ENCODE data around the gene ZNF277. TPM values are rescaled to one million over a fixed set of nuclear protein-coding genes. Genes with fewer than 3 reads are reported as not detected.

Gene ZNF277
- total RNA-seq, 1 donor from 2014 or later, result 58.2 TPM

DNA sequence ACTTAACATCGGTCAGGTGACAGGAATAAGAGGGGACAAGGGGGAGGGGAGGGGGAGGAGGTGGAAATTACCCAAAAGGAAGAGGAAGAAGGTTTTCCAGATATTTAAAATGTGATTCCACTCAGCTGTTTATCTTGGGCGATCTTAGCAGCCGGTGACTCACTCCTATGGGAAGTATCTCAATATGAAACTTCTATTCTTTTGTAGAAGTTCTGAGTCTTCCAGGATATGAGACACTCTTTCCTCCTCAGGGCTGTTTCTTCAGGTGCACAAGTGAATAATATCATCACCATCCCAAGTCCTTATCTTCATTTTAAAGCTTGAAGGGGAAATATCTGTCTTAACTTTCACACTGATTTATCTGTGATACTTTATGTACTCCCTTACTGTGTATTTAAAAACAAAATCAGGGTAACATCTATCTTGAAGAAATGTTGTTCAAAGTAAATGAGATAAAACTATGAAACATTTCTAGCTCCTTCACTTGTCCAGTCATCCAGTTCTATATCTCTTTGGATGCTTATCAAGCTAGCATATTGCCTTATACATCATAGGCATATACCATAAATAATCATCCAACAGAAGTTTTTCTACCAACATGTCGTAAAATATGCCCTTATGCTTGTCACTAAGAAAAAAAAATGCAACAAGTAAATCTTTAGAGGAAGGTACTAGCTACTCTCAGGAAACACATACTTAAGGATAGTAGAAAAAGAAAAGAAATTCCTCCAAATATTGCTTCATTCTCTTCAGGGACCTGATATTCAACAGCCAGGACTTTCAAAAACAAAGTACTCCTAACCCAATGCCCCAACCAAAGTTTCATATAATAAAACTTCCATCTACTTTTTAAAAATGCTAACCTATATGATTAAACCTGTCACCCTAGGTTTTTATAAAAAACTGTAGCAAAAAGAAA, 14.0 kb upstream of the ZNF277 start:
- DNase-seq (ENCODE audit: low read depth) (peak; percentile 93), FAIRE-seq (no peak)
- TF ChIP-seq CTCF (IDR thresholded peaks at IDR 0.05; ENCODE audit: insufficient read depth, low read length, severe bottlenecking), result no peak
- Histone ChIP-seq H3K36me3 (ENCODE audit: control insufficient read depth, insufficient read depth, low read length) (no peaks in the 10 kb centered on the region), H3K4me3 (ENCODE audit: low read depth, low read length) (no peak overlapping the region), H3K27me3 (ENCODE audit: control insufficient read depth, insufficient read depth, low read length) (no peaks in the 10 kb centered on the region)

GRCh38 chr7:112193915-112194502, 12.5 kb upstream of the ZNF277 start:
- no peaks in the 10 kb centered on the region for H3K36me3 ChIP-seq (ENCODE audit: control insufficient read depth, insufficient read depth, low read length)
- H3K4me3 ChIP-seq (ENCODE audit: low read depth, low read length), result no peak overlapping the region
- no peaks in the 10 kb centered on the region for H3K27me3 ChIP-seq (ENCODE audit: control insufficient read depth, insufficient read depth, low read length)
- DNase-seq (ENCODE audit: low read depth), result no peak
- TF ChIP-seq CTCF (IDR thresholded peaks at IDR 0.05; ENCODE audit: insufficient read depth, low read length, severe bottlenecking), result no peak
- no peak for FAIRE-seq

DNA sequence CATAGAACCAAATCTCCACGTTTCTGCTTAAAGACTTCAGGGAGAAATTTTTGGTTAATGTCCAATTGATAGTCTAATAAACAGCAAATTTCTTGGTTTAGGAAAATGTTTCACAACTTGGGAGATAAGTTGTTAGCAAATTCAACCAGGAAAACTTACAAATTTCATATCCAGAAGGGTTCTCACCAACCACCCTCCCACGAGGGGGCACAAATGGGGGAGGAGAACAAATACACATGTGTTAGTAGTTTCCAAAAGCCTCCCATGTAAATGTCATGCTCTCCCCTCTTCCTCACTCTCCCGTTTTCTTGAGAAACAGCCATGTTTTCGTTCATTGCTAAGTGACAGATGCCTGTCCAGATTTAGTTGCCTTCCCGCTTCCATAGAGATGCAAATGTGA, 10.8 kb upstream of the ZNF277 start:
- H3K36me3 ChIP-seq (ENCODE audit: control insufficient read depth, insufficient read depth, low read length), result no peaks in the 10 kb centered on the region
- DNase-seq (ENCODE audit: low read depth) (no peak), FAIRE-seq (no peak)
- no peaks in the 10 kb centered on the region for H3K27me3 ChIP-seq (ENCODE audit: control insufficient read depth, insufficient read depth, low read length)
- no peak overlapping the region for H3K4me3 ChIP-seq (ENCODE audit: low read depth, low read length)
- TF ChIP-seq CTCF (IDR thresholded peaks at IDR 0.05; ENCODE audit: insufficient read depth, low read length, severe bottlenecking), result no peak

GRCh38 chr7:112197322-112197721, 9.2 kb upstream of the ZNF277 start:
- no peak overlapping the region for H3K4me3 ChIP-seq (ENCODE audit: low read depth, low read length)
- no peaks in the 10 kb centered on the region for H3K36me3 ChIP-seq (ENCODE audit: control insufficient read depth, insufficient read depth, low read length)
- FAIRE-seq, result no peak
- no peak for TF ChIP-seq CTCF (IDR thresholded peaks at IDR 0.05; ENCODE audit: insufficient read depth, low read length, severe bottlenecking)
- H3K27me3 ChIP-seq (ENCODE audit: control insufficient read depth, insufficient read depth, low read length), result no peaks in the 10 kb centered on the region
- DNase-seq (ENCODE audit: low read depth), result no peak

GRCh38 chr7:112199035-112199655, 7.3 kb upstream of the ZNF277 start:
- peak; percentile 91 for DNase-seq (ENCODE audit: low read depth)
- no peaks in the 10 kb centered on the region for H3K36me3 ChIP-seq (ENCODE audit: control insufficient read depth, insufficient read depth, low read length)
- no peak for FAIRE-seq
- H3K27me3 ChIP-seq (ENCODE audit: control insufficient read depth, insufficient read depth, low read length), result no peaks in the 10 kb centered on the region
- no peak overlapping the region for H3K4me3 ChIP-seq (ENCODE audit: low read depth, low read length)
- TF ChIP-seq CTCF (IDR thresholded peaks at IDR 0.05; ENCODE audit: insufficient read depth, low read length, severe bottlenecking), result no peak
